ENCODE measurements around the gene PRPF38B. TPM values are rescaled to one million over a fixed set of nuclear protein-coding genes. Genes with fewer than 3 reads are reported as not detected.

PRPF38B gene
- total RNA-seq, 1 donor = 14.1 TPM

- peaks cover 12% of the 10 kb centered on the region for H3K36me3 ChIP-seq (ENCODE audit: insufficient read depth, low read length)
- TF ChIP-seq, protein P1, sequence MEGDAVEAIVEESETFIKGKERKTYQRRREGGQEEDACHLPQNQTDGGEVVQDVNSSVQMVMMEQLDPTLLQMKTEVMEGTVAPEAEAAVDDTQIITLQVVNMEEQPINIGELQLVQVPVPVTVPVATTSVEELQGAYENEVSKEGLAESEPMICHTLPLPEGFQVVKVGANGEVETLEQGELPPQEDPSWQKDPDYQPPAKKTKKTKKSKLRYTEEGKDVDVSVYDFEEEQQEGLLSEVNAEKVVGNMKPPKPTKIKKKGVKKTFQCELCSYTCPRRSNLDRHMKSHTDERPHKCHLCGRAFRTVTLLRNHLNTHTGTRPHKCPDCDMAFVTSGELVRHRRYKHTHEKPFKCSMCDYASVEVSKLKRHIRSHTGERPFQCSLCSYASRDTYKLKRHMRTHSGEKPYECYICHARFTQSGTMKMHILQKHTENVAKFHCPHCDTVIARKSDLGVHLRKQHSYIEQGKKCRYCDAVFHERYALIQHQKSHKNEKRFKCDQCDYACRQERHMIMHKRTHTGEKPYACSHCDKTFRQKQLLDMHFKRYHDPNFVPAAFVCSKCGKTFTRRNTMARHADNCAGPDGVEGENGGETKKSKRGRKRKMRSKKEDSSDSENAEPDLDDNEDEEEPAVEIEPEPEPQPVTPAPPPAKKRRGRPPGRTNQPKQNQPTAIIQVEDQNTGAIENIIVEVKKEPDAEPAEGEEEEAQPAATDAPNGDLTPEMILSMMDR (IDR thresholded peaks at IDR 0.05; ENCODE audit: extremely low read depth, low read depth, low read length) = no peak
- H3K27ac ChIP-seq (ENCODE audit: low read depth, low read length) = peak overlapping the region; percentile 91
- peak overlapping the region; percentile 99 for H2AFZ ChIP-seq (ENCODE audit: low read length)
- H3K4me1 ChIP-seq (ENCODE audit: insufficient read depth, low read length) = peaks cover 27% of the 10 kb centered on the region
- H3K27me3 ChIP-seq (ENCODE audit: insufficient read depth, low read length) = no peaks in the 10 kb centered on the region
- peaks cover 51% of the 10 kb centered on the region for H3K79me2 ChIP-seq (ENCODE audit: insufficient read depth, low read length)
- peaks cover 36% of the 10 kb centered on the region for H4K20me1 ChIP-seq (ENCODE audit: insufficient read depth, low read length)
- peak overlapping the region; percentile 97 for H3K4me3 ChIP-seq (ENCODE audit: insufficient read depth, low read length)
- H3K4me2 ChIP-seq (ENCODE audit: insufficient read depth, low read length) = peak overlapping the region; percentile 99
- no peak for DNase-seq (ENCODE audit: insufficient read length, low spot score, missing footprints)
- no peaks in the 10 kb centered on the region for H3K9me3 ChIP-seq (ENCODE audit: low read depth, low read length)
These were observed 775 bp upstream of the PRPF38B start for GRCh38 chr1:108691128-108691941.

GRCh38 chr1:108692724-108693655, 880 bp downstream of the PRPF38B start:
- H3K36me3 ChIP-seq (ENCODE audit: insufficient read depth, low read length) = peaks cover 28% of the 10 kb centered on the region
- H3K4me1 ChIP-seq (ENCODE audit: insufficient read depth, low read length) = peaks cover 19% of the 10 kb centered on the region
- H3K27ac ChIP-seq (ENCODE audit: low read depth, low read length) = peak overlapping the region; percentile 91
- peak overlapping the region; percentile 99 for H3K4me2 ChIP-seq (ENCODE audit: insufficient read depth, low read length)
- TF ChIP-seq, protein P1 (IDR thresholded peaks at IDR 0.05; ENCODE audit: extremely low read depth, low read depth, low read length) = peak; percentile 43
- no peaks in the 10 kb centered on the region for H3K9me3 ChIP-seq (ENCODE audit: low read depth, low read length)
- peak; percentile 77 for DNase-seq (ENCODE audit: insufficient read length, low spot score, missing footprints)
- peaks cover 64% of the 10 kb centered on the region for H3K79me2 ChIP-seq (ENCODE audit: insufficient read depth, low read length)
- no peaks in the 10 kb centered on the region for H3K27me3 ChIP-seq (ENCODE audit: insufficient read depth, low read length)
- peak overlapping the region; percentile 99 for H2AFZ ChIP-seq (ENCODE audit: low read length)
- H3K4me3 ChIP-seq (ENCODE audit: insufficient read depth, low read length) = peak overlapping the region; percentile 97
- peaks cover 39% of the 10 kb centered on the region for H4K20me1 ChIP-seq (ENCODE audit: insufficient read depth, low read length)

DNA sequence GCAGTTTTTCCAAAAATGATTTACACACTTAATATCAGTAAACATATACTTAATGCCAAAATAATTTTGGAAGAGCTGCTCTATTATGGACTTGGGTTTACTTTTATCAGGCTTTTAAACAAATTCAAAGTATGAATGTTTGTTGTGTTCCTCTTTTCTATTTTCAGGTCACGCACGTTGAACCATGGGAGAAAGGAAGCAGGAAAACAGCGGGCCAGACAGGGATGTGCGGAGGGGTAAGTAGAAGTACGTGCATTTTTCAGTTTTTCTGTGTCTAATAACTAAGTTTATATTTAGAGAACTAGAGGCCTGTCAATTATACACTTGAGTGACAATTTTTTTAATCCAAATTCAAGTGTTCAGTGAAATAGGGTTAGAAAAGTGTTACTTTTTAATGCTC, 3.4 kb downstream of the PRPF38B start:
- H3K36me3 ChIP-seq (ENCODE audit: insufficient read depth, low read length) = peaks cover 54% of the 10 kb centered on the region
- H3K4me1 ChIP-seq (ENCODE audit: insufficient read depth, low read length) = peaks cover 19% of the 10 kb centered on the region
- no peak overlapping the region for H3K4me2 ChIP-seq (ENCODE audit: insufficient read depth, low read length)
- H2AFZ ChIP-seq (ENCODE audit: low read length) = no peak overlapping the region
- DNase-seq (ENCODE audit: insufficient read length, low spot score, missing footprints) = no peak
- H4K20me1 ChIP-seq (ENCODE audit: insufficient read depth, low read length) = peaks cover 39% of the 10 kb centered on the region
- no peaks in the 10 kb centered on the region for H3K27me3 ChIP-seq (ENCODE audit: insufficient read depth, low read length)
- H3K79me2 ChIP-seq (ENCODE audit: insufficient read depth, low read length) = peaks cover 64% of the 10 kb centered on the region
- H3K9me3 ChIP-seq (ENCODE audit: low read depth, low read length) = no peaks in the 10 kb centered on the region
- no peak overlapping the region for H3K4me3 ChIP-seq (ENCODE audit: insufficient read depth, low read length)
- TF ChIP-seq, protein P1 (IDR thresholded peaks at IDR 0.05; ENCODE audit: extremely low read depth, low read depth, low read length) = no peak
- no peak overlapping the region for H3K27ac ChIP-seq (ENCODE audit: low read depth, low read length)
